Left hindlimb (tissue), 1 donor: ENCODE data around the gene NUDT21.

ENCODE experiments used
- DNase-seq: peaks from one replicate; pipeline ENCODE4 v3.0.0-alpha.2; 2018

Gene NUDT21

DNA sequence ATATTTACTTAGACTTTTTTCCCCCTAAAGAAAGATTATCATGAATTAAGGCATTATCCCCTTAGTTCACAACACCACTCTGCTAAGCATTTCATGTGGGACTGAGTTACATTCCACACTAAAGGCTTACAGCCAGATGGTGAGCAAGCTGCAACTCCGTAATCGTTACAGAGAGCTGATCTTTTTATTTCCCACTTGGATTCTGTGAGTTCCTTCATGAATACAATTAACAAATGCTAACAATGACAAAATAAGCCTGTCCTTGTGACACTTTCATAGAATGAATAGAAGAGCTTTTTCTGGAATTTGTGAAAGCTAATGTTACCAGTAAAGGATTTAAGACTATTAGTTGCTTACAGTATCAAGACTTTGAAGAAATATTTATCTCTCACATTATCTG, 9.0 kb upstream of the NUDT21 start:
- no peak for DNase-seq

- DNase-seq = no peak
Observed at GRCh38 chr16:56457927-56458470, 6.9 kb upstream of the NUDT21 start.

DNA sequence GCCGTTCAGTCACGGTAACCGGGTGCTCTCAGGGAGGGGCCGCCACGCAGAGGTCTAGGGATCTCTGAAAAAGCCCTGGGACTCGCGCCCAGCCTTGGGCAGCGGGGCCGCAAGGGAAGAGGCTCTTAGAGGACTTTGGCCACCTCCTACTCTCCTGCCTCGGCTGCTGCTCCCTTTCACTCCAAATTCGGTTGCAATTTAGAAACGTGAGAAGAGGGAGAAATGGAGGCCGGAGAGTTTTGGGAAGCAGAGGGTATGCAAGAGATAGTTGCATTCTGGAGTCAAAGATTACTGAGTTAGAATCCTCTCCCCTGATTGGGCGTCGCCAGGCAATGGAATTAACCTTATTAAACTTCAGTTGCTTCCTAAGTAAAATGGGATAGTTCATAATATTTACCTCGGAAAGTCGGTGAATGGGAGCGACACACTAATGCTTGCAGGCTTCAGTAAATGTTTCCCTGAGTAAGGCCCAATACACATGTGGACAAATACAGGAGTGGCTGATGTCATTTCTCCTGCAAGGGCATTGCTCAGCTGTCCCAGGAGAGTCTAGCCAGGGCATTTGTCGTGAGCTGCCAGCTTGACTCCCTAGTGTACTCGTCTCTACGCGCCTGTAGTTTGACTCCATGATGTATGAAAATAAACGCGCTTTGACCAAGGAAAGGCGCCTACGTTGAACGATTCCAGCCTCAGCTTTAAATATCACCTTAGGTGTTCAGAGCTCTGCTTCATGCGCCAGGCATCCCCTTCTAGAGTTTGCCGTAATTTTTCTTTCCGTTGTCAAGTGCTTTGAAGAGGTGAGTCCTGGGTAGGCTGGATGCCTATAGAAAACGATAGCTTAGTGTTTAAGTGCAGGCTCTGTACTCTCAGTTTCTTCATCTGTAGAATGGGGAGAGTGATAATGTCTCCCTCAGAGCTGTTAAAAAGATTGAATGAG, 889 bp upstream of the NUDT21 start:
- no peak for DNase-seq

DNA sequence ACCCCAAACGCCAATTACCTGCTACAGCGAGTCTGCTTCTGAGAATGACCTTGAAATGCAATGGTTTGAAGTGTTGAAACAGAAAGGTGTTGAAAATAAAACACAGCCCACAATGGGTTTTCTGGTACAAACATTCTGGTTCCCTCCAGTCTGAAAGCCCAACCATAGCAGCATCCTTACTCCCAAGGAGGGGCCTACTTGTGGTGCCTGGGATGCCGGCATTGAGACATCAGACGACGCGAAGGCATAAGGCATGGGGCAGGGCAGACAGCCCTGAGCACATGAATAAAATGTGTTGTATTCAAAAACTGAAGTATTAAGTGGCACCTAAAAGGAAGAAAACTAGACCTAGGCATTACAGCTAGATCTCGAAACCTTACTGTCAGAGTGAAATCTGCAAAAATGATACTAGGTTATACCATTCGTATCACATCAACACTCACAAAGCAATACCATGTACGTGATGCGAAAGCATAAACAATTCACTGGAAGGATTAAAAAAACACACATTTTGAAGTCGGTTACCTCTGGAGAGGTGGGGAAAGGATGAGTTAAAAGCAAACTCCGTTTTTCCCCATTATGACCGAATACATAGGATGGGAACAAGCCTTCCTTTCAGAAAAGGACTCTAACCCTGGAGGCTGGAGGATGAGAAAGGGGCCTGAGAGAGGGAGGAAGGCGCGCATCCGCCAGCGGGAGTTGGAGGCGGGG, 702 bp downstream of the NUDT21 start:
- no peak for DNase-seq

- DNase-seq = no peak
Observed at GRCh38 chr16:56448005-56448404, 3.1 kb downstream of the NUDT21 start.

- no peak for DNase-seq
Observed at GRCh38 chr16:56447286-56447685, 3.8 kb downstream of the NUDT21 start.

DNA sequence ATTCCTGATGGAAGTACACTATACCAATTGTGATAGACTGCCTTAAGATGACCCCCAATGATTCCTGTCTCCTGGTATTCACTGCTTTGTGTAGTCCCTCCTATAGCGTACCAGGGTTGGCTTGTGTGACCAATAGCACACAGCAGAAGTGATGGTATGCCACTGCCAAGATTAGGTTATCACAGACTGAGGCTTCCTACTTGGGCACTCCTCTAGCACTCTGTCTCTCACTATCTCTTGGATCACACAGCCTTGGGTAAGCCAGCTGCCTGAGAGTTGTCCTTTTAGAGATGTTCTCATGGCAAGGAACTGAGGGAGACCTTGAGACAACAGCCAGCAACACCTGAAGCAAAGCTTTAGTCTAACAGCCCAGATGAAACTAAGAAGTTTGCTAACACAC, 13.1 kb downstream of the NUDT21 start:
- no peak for DNase-seq

DNA sequence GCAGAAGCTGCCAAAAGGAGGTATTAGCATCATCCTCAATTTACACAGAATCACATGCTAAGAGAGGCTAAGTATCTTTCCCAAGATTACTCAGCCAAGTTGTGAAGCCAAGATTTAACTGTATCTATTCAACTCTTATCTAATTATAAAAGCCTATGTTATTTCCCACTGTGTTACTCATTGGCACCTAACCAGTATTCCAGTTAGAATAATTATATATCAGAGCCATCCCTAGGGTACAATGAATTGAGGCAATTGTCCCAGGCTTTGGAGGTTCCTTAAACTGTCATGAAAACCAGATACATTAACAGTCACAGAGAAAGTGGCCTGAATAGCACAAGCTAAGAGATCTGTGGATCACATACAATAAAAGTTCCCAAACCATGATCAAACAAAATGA, 14.9 kb downstream of the NUDT21 start:
- DNase-seq = no peak

DNA sequence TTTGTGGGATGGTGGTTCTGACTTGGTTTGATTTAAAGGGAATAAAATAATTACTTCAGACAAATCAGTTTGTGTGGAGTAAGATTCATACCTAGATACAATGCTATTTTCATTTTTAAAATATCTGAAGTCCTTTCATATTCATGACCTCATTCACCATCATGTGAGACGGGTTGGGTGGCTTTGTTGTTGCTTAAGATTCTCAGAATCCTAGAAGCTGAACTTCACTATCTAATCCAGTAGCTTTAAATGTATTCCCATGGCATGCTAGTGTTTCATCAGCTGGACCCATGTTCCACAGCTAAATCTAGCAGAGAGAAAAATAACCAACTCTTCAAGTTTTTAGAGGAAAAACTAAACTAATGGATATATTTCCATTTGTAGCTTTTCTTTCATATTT, 23.0 kb downstream of the NUDT21 start:
- no peak for DNase-seq

GRCh38 chr16:56426585-56426984, 24.5 kb downstream of the NUDT21 start:
- DNase-seq = no peak

DNA sequence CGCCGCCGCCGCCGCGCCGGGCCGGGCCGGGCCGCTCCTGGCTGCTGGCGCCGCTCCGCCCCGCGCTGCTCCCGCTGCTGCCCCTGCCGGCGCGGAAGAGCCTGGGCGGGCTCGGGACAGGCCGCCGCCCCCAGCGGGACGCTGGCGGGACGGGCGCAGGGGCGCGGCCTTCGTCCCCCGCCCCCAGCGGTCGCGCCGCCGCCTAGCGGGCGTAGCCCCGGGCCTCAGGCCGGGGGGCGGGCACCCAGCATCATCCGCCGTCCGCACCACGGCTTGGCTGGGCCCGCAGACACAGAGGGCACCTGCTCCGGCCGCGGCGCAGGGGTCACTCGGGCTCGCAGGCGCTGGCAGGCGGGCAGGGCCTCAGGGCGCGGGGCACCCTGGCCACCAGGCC, 25.7 kb downstream of the NUDT21 start, which contains the start of gene AMFR:
Gene AMFR, minus strand, starts transcription at position 107 of the 394 bp plus-strand sequence. CDS start 218 bp downstream, outside the sequence.
- peak; percentile 76 for DNase-seq

DNA sequence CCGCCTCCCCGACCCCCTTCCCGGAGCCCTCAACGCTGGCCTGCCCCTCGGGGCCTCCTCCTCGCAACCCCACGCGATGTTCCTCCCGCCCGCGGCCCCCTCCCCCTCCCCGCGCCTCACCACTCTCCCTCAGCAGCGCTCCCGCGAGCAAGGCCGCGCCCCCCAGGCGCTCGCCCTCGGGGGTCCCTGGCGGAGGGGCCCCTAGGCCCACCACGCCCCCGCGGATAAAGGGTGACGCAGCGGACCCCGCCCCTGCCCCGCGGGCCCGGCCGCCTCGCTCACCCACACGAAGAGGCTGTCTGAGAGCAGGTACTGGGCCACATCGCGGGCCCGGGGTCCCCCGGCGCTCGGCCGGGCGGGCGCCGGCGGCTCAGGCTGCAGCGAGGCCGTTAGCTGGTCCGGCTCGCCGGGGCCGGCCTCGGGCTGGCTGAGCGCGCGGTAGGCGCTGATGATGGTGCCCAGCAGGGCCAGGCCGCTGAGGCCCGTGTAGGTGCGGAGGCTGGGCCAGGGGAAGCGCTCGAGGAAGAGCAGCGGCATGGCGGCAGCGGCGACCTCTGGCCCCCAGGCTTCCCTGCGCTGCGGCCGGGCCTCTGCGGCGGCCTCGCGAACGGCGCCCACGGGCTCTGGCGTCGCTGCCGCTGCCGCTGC, 26.2 kb downstream of the NUDT21 start:
- DNase-seq = peak; percentile 60

- no peak for DNase-seq
Observed at GRCh38 chr16:56424404-56424764, 26.7 kb downstream of the NUDT21 start.

DNA sequence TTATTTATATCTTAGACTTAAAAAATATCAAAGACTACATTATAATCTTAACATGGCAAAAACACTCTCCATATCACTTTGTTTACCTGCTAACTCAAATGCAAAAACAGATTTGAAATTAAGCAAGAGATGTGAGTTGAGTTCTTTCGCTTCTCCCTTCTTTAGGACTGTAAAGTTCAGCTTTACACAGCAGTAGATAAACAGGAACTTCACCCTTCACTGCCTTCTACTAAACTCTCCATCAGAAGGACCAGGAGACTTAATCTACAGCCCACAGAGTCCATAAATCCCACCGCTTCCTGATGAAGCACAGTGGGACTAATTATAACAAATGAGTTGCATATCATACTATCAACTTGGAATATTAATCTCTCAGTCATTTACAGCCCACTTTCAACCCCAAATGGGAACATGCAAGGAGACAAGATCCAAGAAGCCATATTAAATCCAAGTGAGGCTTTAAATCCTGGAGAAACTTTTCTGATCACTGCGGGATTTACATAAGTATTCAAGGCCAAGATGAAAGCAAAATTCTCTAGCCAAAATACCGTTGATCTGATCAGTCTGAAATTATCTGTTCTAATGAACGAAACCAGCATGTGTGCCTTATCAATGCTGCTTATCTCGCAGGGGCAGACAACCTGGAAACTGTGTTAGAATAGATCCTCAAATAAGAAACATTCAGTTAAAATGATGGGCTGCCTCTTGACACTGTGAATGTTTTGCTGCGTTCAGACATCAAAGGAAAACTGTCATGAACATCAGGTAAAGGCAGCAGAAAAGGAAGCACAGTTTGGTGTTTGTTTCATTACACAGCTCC, 27.3 kb downstream of the NUDT21 start:
- DNase-seq = no peak

DNA sequence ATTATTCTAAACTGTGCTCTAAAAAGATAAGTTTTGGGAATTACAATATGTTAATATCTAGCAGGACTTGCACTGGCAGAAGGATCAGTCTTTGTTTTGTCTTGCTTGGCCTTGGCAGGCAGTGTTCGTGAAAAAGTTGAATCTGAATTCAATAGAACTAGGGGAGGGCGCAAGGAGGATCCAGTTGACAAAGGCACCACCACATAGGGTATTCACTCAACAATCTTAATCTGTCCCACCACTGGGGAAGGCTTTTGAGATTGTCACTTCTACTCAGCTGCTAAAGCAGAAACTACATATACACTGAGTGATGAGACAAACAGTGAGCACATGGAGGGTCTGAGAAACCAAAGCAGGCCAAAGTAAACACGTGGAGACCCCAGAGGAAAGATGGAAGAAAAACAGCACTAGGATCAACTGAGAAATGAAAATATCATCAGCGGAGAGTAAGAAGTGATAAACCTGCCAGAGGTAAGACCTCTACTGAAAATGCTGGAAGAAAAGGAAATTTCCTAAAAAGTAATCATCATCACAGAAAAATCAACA, 28.2 kb downstream of the NUDT21 start:
- DNase-seq = no peak

- DNase-seq = no peak
Observed at GRCh38 chr16:56421976-56422669, 29.0 kb downstream of the NUDT21 start.

DNA sequence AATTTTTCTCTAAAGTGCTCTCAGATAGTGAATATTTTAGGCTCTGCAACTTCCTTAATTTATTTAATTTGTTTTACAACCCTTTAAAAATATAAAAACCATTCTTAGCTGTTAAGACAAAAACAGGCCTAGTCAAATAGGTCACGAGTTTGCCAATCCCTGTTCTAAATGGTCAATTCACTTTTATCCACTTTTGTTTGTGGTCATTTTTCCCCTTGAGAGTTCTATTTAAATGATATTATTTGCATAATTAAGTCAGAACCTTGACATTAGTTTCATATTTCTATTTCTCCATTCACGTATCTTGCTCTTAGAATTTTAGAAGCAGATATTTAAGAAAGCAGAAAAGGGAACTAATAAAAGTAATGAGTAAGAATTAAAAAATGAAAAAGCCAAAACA, 29.8 kb downstream of the NUDT21 start:
- no peak for DNase-seq

- DNase-seq = no peak
Observed at GRCh38 chr16:56420613-56421012, 30.5 kb downstream of the NUDT21 start.

GRCh38 chr16:56419740-56420548, 31.2 kb downstream of the NUDT21 start:
- DNase-seq = no peak

GRCh38 chr16:56417138-56417537, 34.0 kb downstream of the NUDT21 start:
- no peak for DNase-seq

DNA sequence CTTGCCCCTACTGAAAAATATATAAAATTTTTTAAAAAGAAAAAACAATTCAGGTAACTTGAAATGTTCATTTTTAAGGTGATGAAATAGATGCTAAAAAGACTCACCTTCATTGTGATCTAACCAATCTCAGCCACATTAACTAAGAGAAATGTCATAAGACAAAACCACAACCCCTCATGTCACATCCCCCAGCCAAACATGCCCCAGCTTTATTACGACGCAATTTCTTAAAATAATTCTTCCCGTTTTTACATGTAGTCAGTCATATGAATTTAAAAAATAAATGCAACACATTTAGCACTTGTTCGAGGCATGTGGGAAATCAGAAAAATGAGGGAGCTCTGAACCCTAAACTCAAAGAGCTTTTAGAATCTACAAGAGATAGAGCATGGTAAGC, 35.3 kb downstream of the NUDT21 start:
- no peak for DNase-seq
